DOHH2 (cell line): ENCODE results near the gene BAD.

Experiments
- H3F3A ChIP-seq: fragments of 200-600 bp; sonication (generic), shearing (Covaris generic); 2 replicates; pipeline ENCODE4 v1.6.0; 2016; ENCODE audit warnings: antibody characterized with exemption, mild to moderate bottlenecking; ENCODE audit not compliant: control insufficient read depth, insufficient read depth
- H3K27ac ChIP-seq: fragments of 200-600 bp; sonication (generic); 2 replicates; pipeline ENCODE4 v1.5.1; 2014; ENCODE audit warnings: low read depth, mild to moderate bottlenecking, low read length, moderate library complexity
- H3K27me3 ChIP-seq: fragments of 200-600 bp; sonication (generic); 2 replicates; pipeline ENCODE4 v1.6.1; 2014; ENCODE audit warnings: mild to moderate bottlenecking, low read length, mixed read lengths; ENCODE audit not compliant: control insufficient read depth
- H3K36me3 ChIP-seq: fragments of 200-600 bp; sonication (generic); 2 replicates; pipeline ENCODE4 v1.6.1; 2014; ENCODE audit warnings: mild to moderate bottlenecking, low read length, moderate library complexity, mixed read lengths; ENCODE audit not compliant: control insufficient read depth
- H3K4me1 ChIP-seq: fragments of 200-600 bp; sonication (generic); 2 replicates; pipeline ENCODE4 v1.6.1; 2014; ENCODE audit warnings: mild to moderate bottlenecking, low read length, mixed read lengths; ENCODE audit not compliant: control insufficient read depth
- H3K4me2 ChIP-seq: fragments of 200-600 bp; sonication (generic); 2 replicates; pipeline ENCODE4 v1.6.0; 2014; ENCODE audit warnings: mild to moderate bottlenecking, low read length, moderate library complexity
- H3K4me3 ChIP-seq: fragments of 200-600 bp; sonication (generic); 2 replicates; pipeline ENCODE4 v1.5.1; 2014; ENCODE audit warnings: mild to moderate bottlenecking, low read length, mixed read lengths
- H3K79me2 ChIP-seq: fragments of 200-600 bp; sonication (generic); 2 replicates; pipeline ENCODE4 v1.6.1; 2014; ENCODE audit warnings: mild to moderate bottlenecking, low read length, mixed read lengths; ENCODE audit not compliant: control insufficient read depth
- H3K9me2 ChIP-seq: fragments of 200-600 bp; sonication (generic); replicated peaks from 2 replicates; pipeline ENCODE4 v1.6.1; 2014; ENCODE audit warnings: mild to moderate bottlenecking, low read length, mixed read lengths; ENCODE audit not compliant: control insufficient read depth
- H3K9me3 ChIP-seq: fragments of 200-600 bp; sonication (generic); 2 replicates; pipeline ENCODE4 v1.6.1; 2014; ENCODE audit warnings: antibody characterized with exemption, low read length, mixed read lengths; ENCODE audit not compliant: control insufficient read depth, insufficient read depth
- H4K20me1 ChIP-seq: fragments of 200-600 bp; sonication (generic); 2 replicates; pipeline ENCODE4 v1.6.0; 2014; ENCODE audit warnings: low read depth, mild to moderate bottlenecking, antibody characterized with exemption, low read length, moderate library complexity; ENCODE audit not compliant: control insufficient read depth, insufficient read depth
- EZH2phosphoT487 ChIP-seq: fragments of 200-600 bp; sonication (generic); IDR thresholded peaks from 2 replicates; pipeline ENCODE4 v1.6.1; 2017; ENCODE audit warnings: borderline replicate concordance, mild to moderate bottlenecking, antibody characterized with exemption, low read length, moderate library complexity, mixed read lengths
- TF ChIP-seq, protein P1 (sequence below): fragments of 200-600 bp; sonication (generic); IDR thresholded peaks from one replicate; pipeline ENCODE4 v1.5.1; 2014; ENCODE audit warnings: antibody characterized with exemption, mild to moderate bottlenecking, low read depth, low read length; ENCODE audit not compliant: poor library complexity, severe bottlenecking

Gene BAD

DNA sequence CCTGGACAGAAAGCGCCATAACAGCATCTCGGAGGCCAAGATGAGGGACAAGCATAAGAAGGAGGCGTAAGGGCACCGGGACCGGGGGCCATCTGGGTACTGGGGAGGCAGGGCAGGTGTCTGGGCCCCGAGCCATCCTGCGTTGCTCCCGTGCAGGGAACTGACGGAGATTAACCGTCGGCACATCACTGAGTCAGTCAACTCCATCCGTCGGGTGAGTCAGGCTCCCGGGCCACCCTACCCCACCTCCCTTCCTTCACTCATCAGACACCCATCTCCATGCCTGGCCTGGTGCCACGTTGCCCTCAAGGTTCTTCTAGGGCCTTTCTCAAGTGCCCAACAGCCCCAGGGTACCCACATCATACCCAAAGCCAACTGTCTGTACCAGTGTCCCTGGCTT is 18.1 kb downstream of the BAD start:
- Histone ChIP-seq H3K79me2 (peaks cover 16% of the 10 kb centered on the region), H3K4me3 (no peak overlapping the region), H4K20me1 (no peaks in the 10 kb centered on the region), H3K27me3 (no peaks in the 10 kb centered on the region), H3K9me2 (no peaks in the 10 kb centered on the region), H3K4me2 (no peak overlapping the region), H3K27ac (no peak overlapping the region), H3F3A (peaks cover 4% of the 10 kb centered on the region; the same call in 1 of the 2 replicates), H3K36me3 (peaks cover 35% of the 10 kb centered on the region), H3K9me3 (no peaks in the 10 kb centered on the region), H3K4me1 (peaks cover 14% of the 10 kb centered on the region)
- no peak for TF ChIP-seq EZH2phosphoT487
- TF ChIP-seq, protein P1, sequence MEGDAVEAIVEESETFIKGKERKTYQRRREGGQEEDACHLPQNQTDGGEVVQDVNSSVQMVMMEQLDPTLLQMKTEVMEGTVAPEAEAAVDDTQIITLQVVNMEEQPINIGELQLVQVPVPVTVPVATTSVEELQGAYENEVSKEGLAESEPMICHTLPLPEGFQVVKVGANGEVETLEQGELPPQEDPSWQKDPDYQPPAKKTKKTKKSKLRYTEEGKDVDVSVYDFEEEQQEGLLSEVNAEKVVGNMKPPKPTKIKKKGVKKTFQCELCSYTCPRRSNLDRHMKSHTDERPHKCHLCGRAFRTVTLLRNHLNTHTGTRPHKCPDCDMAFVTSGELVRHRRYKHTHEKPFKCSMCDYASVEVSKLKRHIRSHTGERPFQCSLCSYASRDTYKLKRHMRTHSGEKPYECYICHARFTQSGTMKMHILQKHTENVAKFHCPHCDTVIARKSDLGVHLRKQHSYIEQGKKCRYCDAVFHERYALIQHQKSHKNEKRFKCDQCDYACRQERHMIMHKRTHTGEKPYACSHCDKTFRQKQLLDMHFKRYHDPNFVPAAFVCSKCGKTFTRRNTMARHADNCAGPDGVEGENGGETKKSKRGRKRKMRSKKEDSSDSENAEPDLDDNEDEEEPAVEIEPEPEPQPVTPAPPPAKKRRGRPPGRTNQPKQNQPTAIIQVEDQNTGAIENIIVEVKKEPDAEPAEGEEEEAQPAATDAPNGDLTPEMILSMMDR, result no peak

DNA sequence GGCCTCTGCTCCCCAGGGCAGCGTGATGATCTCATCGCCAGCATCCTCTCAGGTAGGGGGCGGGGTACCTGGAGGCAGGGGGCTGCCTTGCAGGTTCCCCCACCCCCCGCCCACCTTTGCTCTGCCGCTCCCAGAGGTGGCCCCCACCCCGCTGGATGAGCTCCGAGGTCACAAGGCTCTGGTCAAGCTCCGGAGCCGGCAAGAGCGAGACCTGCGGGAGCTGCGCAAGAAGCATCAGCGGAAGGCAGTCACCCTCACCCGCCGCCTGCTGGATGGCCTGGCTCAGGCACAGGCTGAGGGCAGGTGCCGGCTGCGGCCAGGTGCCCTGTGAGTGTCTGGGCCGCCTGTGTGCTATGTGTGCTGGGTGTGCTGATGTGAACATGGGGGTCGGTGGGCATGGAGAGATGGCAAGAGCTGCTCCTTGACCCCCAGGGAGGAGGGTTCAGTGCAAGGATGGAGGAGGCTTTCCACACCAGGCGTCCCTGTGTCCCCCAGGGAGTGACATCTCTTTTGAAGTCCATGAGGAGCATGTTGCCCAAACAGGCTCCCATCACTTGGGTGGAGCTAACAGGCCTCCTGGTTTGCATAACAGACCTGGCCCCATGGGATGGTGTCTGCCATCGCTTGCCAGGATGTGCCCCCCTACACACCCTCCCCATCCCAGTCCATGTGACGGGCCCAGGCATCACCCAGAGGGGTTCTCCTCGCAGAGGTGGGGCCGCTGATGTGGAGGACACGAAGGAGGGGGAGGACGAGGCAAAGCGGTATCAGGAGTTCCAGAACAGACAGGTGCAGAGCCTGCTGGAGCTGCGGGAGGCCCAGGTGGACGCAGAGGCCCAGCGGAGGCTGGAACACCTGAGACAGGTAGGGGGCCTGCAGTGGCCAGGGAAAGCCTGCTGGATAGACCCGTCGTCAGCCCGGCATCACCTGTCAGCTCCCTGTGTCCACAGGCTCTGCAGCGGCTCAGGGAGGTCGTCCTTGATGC is 19.0 kb downstream of the BAD start:
- Histone ChIP-seq H3K79me2 (peaks cover 13% of the 10 kb centered on the region), H4K20me1 (no peaks in the 10 kb centered on the region), H3K4me3 (no peak overlapping the region), H3K9me2 (no peaks in the 10 kb centered on the region), H3K9me3 (no peaks in the 10 kb centered on the region), H3K4me2 (no peak overlapping the region), H3F3A (peaks cover 4% of the 10 kb centered on the region; the same call in 1 of the 2 replicates), H3K36me3 (peaks cover 32% of the 10 kb centered on the region), H3K4me1 (peaks cover 14% of the 10 kb centered on the region), H3K27me3 (no peaks in the 10 kb centered on the region), H3K27ac (no peak overlapping the region)
- TF ChIP-seq, protein P1, result no peak
- no peak for TF ChIP-seq EZH2phosphoT487

DNA sequence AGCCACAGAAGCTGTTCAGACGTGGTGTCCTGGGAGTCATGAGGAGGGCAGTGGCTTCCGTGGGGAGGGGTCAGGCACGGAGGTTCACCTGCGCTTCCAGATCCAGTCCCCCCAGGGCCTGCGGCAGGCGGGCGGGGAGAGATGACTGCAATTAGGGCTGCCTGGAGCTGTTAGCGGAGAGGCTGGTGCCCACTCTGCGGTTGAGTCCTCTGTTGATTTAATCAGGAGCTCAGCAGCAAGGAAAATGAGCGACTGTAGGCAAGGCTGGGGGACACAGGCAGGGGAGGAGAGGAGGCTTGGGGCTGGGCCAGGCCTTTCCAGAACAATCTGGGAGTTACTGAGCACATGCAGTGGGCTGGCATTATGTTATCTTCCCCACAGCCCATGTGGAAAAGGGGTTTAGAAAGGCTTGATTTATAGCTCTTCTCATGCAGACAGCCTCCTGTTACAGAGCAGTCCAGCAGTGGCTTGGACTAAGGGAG is 20.1 kb downstream of the BAD start:
- TF ChIP-seq, protein P1, result no peak
- no peak for TF ChIP-seq EZH2phosphoT487
- no peaks in the 10 kb centered on the region for H3K9me3 ChIP-seq
- peaks cover 14% of the 10 kb centered on the region for H3K4me1 ChIP-seq
- H3K4me2 ChIP-seq, result no peak overlapping the region
- no peaks in the 10 kb centered on the region for H3K9me2 ChIP-seq
- no peaks in the 10 kb centered on the region for H3K27me3 ChIP-seq
- H3K79me2 ChIP-seq, result peaks cover 10% of the 10 kb centered on the region
- peaks cover 1% of the 10 kb centered on the region; the same call in 1 of the 2 replicates for H3F3A ChIP-seq
- H3K27ac ChIP-seq, result no peak overlapping the region
- no peak overlapping the region for H3K4me3 ChIP-seq
- H4K20me1 ChIP-seq, result no peaks in the 10 kb centered on the region
- peaks cover 34% of the 10 kb centered on the region for H3K36me3 ChIP-seq
